GM23338 (cell line): ENCODE data around the gene ETFB.

Experiments
- CREB1 ChIP-seq: fragments of 250-450 bp; sonication (Bioruptor Pico); IDR thresholded peaks from 2 replicates; pipeline ENCODE4 v1.5.0; 2020; ENCODE audit warnings: low read depth, mild to moderate bottlenecking, moderate library complexity
- EZH2 ChIP-seq: fragments of 200-600 bp; sonication (generic); IDR thresholded peaks from one replicate; pipeline ENCODE4 v1.8.0; 2017; ENCODE audit warnings: antibody characterized with exemption, mild to moderate bottlenecking, low read depth; ENCODE audit not compliant: unreplicated experiment
- EZH2phosphoT487 ChIP-seq: fragments of 200-600 bp; sonication (generic); IDR thresholded peaks from one replicate; pipeline ENCODE4 v1.8.1; 2018; ENCODE audit warnings: antibody characterized with exemption; ENCODE audit not compliant: unreplicated experiment
- JUNB ChIP-seq: IDR thresholded peaks from one replicate; pipeline ENCODE4 v1.6.1; 2016; ENCODE audit warnings: antibody characterized with exemption; ENCODE audit not compliant: unreplicated experiment
- POLR2AphosphoS5 ChIP-seq: IDR thresholded peaks from 2 replicates; pipeline ENCODE4 v1.6.1; 2016; ENCODE audit warnings: antibody characterized with exemption, low read depth
- ZNF114 ChIP-seq: fragments of 250-450 bp; sonication (Bioruptor Pico); IDR thresholded peaks from 2 replicates; pipeline ENCODE4 v1.5.0; 2020; ENCODE audit warnings: mild to moderate bottlenecking, moderate library complexity
- ZNF331 ChIP-seq: fragments of 250-450 bp; sonication (Bioruptor Pico); IDR thresholded peaks from 2 replicates; pipeline ENCODE4 v1.5.0; 2020; ENCODE audit warnings: low read depth, mild to moderate bottlenecking, moderate library complexity
- TF ChIP-seq, protein P1 (sequence below): IDR thresholded peaks from one replicate; pipeline ENCODE4 v1.6.1; 2018; ENCODE audit warnings: antibody characterized with exemption; ENCODE audit not compliant: unreplicated experiment
- TF ChIP-seq, protein P2 (sequence below), 2 experiments: fragments of 200-600 bp in 1 of 2; sonication (generic) in 1 of 2; conservative IDR thresholded peaks; 2 replicates each; pipeline versions ENCODE4 v1.5.1 to v1.6.1; 2016 to 2017; ENCODE audit warnings: antibody characterized with exemption in 2 of 2, low read depth in 2 of 2, mild to moderate bottlenecking in 2 of 2, moderate library complexity in 1 of 2
- TF ChIP-seq, protein P3 (sequence below): IDR thresholded peaks from 2 replicates; pipeline ENCODE4 v1.6.1; 2016; ENCODE audit warnings: antibody characterized with exemption
- TF ChIP-seq, protein P4 (sequence below): fragments of 250-450 bp; sonication (Bioruptor Pico); IDR thresholded peaks from 2 replicates; pipeline ENCODE4 v1.5.0; 2020; ENCODE audit warnings: mild to moderate bottlenecking, moderate library complexity

DNA sequence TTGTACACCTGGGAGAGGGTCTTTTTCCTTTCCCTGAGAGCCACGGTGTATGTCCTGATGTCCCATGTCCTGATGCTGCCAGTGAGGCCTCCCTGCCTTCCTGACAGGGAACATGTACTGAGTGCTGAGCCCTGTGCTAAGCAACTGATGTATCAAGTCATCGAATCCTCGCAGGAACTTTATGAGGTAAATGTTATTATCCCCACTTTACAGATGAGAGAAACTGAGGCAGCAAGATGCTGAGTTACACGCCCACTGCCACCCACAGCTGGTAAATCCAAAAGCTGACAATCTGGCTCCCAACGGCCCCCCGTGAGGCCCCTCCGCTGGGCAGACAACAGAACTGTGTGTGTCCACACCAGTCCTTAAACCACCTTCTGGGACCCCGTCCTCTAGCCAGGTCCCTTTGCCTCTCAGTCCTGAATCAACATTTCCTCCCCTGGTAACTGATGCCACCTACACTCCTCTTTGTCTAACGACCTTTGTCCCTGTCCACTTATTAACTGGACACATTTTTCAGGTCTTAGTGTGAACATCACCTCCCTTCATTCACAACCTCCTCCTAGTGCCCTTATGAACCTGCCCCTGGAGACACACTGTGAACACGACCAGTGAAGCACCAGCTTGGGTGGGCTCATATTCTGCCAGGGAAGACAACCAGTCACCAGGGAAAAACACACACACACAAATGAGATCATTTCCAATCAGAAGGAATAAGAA, 18.8 kb downstream of the ETFB start:
- TF ChIP-seq, protein P1, sequence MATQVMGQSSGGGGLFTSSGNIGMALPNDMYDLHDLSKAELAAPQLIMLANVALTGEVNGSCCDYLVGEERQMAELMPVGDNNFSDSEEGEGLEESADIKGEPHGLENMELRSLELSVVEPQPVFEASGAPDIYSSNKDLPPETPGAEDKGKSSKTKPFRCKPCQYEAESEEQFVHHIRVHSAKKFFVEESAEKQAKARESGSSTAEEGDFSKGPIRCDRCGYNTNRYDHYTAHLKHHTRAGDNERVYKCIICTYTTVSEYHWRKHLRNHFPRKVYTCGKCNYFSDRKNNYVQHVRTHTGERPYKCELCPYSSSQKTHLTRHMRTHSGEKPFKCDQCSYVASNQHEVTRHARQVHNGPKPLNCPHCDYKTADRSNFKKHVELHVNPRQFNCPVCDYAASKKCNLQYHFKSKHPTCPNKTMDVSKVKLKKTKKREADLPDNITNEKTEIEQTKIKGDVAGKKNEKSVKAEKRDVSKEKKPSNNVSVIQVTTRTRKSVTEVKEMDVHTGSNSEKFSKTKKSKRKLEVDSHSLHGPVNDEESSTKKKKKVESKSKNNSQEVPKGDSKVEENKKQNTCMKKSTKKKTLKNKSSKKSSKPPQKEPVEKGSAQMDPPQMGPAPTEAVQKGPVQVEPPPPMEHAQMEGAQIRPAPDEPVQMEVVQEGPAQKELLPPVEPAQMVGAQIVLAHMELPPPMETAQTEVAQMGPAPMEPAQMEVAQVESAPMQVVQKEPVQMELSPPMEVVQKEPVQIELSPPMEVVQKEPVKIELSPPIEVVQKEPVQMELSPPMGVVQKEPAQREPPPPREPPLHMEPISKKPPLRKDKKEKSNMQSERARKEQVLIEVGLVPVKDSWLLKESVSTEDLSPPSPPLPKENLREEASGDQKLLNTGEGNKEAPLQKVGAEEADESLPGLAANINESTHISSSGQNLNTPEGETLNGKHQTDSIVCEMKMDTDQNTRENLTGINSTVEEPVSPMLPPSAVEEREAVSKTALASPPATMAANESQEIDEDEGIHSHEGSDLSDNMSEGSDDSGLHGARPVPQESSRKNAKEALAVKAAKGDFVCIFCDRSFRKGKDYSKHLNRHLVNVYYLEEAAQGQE = no peak
- TF ChIP-seq, protein P2, sequence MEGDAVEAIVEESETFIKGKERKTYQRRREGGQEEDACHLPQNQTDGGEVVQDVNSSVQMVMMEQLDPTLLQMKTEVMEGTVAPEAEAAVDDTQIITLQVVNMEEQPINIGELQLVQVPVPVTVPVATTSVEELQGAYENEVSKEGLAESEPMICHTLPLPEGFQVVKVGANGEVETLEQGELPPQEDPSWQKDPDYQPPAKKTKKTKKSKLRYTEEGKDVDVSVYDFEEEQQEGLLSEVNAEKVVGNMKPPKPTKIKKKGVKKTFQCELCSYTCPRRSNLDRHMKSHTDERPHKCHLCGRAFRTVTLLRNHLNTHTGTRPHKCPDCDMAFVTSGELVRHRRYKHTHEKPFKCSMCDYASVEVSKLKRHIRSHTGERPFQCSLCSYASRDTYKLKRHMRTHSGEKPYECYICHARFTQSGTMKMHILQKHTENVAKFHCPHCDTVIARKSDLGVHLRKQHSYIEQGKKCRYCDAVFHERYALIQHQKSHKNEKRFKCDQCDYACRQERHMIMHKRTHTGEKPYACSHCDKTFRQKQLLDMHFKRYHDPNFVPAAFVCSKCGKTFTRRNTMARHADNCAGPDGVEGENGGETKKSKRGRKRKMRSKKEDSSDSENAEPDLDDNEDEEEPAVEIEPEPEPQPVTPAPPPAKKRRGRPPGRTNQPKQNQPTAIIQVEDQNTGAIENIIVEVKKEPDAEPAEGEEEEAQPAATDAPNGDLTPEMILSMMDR (conservative IDR thresholded peaks at IDR 0.05; ENCODE audit: low read depth in 2 of 2) = no peak
- TF ChIP-seq CREB1 (no peak), EZH2 (no peak), ZNF331 (CRISPR knock-in tag) (no peak), POLR2AphosphoS5 (no peak), JUNB (no peak), ZNF114 (CRISPR knock-in tag) (no peak), EZH2phosphoT487 (no peak)
- TF ChIP-seq, protein P3, sequence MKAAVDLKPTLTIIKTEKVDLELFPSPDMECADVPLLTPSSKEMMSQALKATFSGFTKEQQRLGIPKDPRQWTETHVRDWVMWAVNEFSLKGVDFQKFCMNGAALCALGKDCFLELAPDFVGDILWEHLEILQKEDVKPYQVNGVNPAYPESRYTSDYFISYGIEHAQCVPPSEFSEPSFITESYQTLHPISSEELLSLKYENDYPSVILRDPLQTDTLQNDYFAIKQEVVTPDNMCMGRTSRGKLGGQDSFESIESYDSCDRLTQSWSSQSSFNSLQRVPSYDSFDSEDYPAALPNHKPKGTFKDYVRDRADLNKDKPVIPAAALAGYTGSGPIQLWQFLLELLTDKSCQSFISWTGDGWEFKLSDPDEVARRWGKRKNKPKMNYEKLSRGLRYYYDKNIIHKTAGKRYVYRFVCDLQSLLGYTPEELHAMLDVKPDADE = no peak
- TF ChIP-seq, protein P4, sequence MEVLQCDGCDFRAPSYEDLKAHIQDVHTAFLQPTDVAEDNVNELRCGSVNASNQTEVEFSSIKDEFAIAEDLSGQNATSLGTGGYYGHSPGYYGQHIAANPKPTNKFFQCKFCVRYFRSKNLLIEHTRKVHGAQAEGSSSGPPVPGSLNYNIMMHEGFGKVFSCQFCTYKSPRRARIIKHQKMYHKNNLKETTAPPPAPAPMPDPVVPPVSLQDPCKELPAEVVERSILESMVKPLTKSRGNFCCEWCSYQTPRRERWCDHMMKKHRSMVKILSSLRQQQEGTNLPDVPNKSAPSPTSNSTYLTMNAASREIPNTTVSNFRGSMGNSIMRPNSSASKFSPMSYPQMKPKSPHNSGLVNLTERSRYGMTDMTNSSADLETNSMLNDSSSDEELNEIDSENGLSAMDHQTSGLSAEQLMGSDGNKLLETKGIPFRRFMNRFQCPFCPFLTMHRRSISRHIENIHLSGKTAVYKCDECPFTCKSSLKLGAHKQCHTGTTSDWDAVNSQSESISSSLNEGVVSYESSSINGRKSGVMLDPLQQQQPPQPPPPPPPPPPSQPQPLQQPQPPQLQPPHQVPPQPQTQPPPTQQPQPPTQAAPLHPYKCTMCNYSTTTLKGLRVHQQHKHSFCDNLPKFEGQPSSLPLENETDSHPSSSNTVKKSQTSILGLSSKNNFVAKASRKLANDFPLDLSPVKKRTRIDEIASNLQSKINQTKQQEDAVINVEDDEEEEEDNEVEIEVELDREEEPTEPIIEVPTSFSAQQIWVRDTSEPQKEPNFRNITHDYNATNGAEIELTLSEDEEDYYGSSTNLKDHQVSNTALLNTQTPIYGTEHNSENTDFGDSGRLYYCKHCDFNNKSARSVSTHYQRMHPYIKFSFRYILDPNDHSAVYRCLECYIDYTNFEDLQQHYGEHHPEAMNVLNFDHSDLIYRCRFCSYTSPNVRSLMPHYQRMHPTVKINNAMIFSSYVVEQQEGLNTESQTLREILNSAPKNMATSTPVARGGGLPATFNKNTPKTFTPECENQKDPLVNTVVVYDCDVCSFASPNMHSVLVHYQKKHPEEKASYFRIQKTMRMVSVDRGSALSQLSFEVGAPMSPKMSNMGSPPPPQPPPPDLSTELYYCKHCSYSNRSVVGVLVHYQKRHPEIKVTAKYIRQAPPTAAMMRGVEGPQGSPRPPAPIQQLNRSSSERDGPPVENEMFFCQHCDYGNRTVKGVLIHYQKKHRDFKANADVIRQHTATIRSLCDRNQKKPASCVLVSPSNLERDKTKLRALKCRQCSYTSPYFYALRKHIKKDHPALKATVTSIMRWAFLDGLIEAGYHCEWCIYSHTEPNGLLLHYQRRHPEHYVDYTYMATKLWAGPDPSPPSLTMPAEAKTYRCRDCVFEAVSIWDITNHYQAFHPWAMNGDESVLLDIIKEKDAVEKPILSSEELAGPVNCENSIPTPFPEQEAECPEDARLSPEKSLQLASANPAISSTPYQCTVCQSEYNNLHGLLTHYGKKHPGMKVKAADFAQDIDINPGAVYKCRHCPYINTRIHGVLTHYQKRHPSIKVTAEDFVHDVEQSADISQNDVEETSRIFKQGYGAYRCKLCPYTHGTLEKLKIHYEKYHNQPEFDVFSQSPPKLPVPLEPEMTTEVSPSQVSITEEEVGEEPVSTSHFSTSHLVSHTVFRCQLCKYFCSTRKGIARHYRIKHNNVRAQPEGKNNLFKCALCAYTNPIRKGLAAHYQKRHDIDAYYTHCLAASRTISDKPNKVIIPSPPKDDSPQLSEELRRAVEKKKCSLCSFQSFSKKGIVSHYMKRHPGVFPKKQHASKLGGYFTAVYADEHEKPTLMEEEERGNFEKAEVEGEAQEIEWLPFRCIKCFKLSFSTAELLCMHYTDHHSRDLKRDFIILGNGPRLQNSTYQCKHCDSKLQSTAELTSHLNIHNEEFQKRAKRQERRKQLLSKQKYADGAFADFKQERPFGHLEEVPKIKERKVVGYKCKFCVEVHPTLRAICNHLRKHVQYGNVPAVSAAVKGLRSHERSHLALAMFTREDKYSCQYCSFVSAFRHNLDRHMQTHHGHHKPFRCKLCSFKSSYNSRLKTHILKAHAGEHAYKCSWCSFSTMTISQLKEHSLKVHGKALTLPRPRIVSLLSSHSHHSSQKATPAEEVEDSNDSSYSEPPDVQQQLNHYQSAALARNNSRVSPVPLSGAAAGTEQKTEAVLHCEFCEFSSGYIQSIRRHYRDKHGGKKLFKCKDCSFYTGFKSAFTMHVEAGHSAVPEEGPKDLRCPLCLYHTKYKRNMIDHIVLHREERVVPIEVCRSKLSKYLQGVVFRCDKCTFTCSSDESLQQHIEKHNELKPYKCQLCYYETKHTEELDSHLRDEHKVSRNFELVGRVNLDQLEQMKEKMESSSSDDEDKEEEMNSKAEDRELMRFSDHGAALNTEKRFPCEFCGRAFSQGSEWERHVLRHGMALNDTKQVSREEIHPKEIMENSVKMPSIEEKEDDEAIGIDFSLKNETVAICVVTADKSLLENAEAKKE = no peak
